ENCODE data around the gene NALF2.

Gene NALF2

DNA sequence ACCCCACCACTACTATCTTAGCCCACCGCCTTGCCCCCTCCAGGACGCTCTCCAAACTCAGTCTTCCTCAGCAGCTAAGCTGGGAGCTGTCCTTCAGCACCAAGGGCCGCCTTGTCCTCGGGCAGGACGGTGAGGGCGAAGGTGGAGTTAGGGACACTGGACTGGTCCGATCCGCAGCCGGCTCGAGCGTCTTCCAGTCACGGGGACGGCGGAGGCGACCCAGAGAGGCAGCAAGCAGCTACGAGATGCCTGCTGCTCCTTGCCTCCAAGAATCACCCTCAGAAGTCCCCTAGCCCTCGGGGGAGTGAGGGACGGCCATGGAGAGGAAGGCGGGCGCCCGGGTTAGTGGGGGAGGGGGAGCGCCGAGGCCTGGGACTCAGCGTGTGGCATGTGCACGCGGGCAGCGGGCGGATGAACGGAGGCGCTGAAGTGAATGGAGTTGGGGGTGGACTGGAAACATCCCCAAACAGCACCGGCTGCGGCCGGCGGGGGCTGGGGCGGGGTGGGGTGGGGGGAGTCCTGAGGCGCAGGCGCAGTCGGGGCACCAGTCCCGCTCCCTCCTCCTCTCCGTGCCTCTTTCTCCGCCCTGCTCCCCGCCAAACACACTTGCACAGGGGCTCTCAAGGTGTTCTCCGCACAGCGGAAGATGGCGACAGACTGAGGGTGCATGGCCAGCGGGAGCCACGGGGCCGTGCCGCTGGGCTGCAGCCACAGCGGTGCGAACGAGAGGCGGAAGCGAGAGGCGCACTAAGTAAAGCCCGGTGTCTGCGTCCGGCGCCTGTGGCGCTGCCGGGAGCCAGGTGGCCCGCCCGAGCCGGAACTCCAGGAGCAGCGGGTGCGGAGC lies at the start of gene NALF2:
NALF2 (plus strand) TSS at position 545 of the 844 bp plus-strand sequence. CDS start 957 bp downstream, outside the sequence.
- peak; percentile 29 for DNase-seq

GRCh38 chrX:69457756-69458155 lies 46.4 kb upstream of the NALF2 start:
- no peak for DNase-seq

DNA sequence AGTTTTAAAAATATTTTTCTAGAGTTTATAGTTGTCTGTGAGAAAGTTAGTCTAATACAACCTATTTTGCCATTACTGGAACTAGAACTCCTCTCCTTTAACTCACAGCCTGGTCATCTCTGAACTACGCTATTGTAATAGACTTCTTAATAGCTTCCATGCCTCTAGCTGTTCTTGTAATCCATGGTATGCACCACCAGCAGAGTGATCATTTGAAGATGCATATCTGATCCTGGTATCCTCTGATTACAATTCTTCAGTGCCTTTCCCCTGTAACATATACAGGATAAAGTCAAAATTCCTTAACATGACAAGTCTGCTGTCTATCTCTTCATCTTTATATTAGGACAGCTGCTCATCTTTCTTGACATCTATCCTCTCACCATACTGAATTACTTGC lies 37.6 kb upstream of the NALF2 start:
- no peak for DNase-seq

GRCh38 chrX:69469975-69470374 lies 34.2 kb upstream of the NALF2 start:
- no peak for DNase-seq

DNA sequence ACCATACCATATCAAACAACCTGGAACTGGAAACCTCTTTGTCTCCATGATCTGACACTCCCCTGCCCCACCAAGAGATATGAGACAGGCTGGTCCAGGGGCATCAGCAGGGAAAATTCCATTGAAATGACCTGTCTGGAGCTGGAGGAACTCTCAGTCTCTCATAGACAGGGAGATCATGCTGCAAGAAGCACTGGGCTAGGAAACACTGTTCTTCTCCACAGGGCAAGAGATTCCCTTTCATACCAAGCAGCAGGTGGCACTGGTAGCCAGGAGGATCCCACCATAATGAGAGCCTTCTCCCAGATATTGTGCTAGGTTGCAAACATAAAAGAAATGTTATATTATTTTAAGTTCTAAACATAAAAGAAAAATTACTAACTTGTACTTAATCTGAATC lies 14.5 kb upstream of the NALF2 start:
- DNase-seq = no peak

DNA sequence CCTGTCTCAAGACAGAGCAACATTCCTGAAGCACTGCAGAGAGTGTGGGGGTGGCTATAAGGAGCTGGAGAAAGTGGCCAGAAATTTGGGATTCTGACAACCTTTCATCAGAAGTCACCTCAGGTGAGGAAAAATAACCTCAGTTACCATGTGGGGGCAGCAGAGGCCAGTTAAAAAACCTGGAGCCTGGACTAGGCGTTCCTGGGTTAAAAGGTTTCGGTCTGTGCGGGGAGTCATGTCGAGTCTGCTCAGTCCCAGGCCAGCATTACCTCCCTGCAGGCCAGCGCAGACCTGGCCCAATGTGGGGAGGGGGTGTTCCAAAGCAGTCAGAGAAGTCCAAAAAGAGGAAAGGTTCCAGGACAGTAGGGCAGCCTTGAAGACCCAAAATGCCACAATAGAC lies 10.9 kb upstream of the NALF2 start:
- peak; percentile 15 for DNase-seq

- DNase-seq = no peak
Measured at GRCh38 chrX:69493766-69494165, 10.4 kb upstream of the NALF2 start.

GRCh38 chrX:69496183-69496582 lies 7.9 kb upstream of the NALF2 start:
- no peak for DNase-seq

GRCh38 chrX:69501429-69501828 lies 2.7 kb upstream of the NALF2 start:
- no peak for DNase-seq

DNA sequence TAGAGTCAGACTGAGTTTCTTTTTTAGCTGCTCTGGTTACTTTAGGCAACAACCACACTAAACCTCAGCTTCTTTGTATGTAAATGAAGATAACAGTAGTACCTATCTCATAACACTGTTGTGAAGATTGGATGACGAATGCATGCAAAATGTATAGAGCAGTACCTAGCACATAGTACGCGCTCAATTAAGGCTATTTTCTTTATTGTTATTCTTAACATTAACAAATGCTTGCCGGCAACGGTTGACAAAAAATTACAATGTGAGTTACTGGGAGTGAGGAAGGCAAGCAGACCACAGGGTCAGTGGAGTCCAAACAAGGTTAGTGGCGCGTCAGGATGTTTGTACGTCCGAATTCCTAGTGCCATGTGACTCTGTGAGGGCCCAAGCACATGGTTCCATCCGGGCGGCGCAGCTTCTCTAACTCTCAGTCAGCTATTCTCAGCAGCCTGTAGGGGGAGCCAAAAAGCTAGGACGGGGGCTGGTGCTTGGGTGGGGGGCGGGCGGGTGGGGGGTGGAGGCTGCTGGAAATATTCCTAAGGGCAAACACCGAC lies 821 bp upstream of the NALF2 start:
- no peak for DNase-seq

- no peak for DNase-seq
Measured at GRCh38 chrX:69504626-69505612, 793 bp downstream of the NALF2 start.

- DNase-seq = no peak
Measured at GRCh38 chrX:69505772-69506616, 1.9 kb downstream of the NALF2 start.

DNA sequence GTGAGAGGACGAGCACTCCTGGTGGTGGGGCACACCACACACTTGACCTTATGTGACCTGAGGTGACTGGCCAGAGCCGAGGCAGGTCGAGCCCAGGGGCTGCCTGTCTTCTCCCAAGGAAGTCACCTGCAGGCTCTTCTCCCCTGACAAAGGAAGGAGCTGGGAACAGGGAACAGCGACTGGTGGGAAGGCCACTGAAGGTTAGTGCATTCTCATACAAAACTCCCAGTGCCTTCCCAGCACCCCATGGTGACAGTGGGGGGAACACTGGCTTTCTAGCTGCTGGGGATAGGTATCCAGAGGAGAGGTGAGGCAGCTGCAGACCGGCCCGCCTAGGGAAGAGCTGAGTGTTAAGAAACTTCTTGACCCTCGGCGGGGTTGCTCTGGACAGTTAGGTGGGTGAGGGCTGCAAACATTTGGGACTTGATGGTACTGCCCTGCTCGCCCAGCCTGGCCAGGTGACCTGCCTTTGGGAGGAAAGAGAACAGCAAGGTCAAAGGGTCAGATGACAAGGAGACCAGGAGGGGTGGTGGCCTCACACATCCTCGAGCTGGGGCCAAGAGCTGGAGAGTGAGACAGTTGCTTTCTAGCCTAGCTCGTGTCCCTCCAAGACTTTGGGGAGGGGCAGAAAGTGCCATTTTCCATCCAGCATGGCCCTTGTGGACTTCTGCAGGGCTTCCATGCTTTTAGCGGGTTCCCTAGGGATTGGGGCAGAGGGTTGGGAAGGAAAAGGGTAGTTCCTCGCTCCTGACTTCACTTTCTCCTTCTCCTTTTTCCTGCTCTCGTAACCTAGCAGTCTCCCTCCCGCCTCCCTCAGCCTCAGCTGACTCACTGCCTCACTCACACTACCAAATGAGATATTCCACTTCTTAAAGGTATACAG lies 2.7 kb downstream of the NALF2 start:
- DNase-seq = no peak

DNA sequence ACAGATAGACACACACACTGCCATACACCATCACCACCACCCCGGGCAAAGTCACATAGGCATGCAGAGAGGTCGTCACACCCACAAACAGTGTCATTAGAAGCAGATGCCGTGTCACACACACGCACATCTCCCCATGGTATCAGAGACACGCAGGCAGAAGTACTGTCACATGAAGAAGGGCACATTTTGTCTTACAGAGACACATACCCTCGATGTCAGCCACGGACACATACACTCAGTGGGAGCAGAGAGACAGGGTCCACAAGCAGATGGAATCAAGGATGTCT lies 3.3 kb downstream of the NALF2 start:
- DNase-seq = no peak

DNA sequence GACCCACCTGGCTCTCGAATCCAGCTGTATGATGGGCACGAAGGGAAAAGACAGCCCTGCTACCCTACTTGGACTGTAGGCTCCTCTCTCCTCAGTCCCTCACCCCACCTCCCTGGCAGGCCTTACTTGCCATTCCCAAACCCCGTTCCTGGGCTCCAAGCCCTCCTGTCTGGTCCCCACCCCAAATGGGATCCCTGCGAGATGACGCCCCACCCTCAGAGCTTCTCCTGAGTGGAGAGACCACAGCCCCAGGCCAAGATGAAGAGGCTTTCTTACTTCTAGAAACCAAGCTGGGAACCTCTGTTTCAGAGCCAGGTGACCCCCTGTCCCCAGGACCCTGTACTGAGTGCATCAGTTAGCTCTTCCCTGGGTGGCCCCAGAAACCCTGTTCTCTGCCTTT lies 4.5 kb downstream of the NALF2 start:
- DNase-seq = no peak

GRCh38 chrX:69510137-69510715 lies 6.1 kb downstream of the NALF2 start:
- DNase-seq = no peak

GRCh38 chrX:69510914-69511513 lies 6.9 kb downstream of the NALF2 start:
- no peak for DNase-seq

DNA sequence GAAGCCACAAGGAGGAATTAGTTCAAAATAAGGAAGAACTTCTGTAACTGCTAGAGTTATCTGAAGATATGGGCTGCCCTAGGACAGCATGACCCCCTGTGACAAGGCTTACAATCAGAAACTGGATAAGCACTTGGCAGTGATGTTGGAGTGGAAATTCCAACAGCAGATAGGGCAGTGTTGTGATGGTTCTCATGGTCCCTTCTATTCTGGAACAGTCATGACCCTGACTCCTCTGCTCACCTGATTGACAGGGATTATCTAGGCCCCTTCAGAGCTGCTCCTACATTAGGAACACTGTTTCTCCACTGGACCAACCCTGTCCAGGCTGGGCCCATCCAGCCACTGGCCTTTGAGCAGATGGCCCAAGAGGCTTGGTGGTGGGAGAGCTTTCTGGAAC lies 17.9 kb downstream of the NALF2 start:
- no peak for DNase-seq

- DNase-seq = no peak
Measured at GRCh38 chrX:69523314-69523713, 19.2 kb downstream of the NALF2 start.

- no peak for DNase-seq
Measured at GRCh38 chrX:69524781-69525363, 20.7 kb downstream of the NALF2 start.
